Thymus (tissue), 11 donors: ENCODE results near the gene PURA. TPM values are rescaled to one million over a fixed set of nuclear protein-coding genes. Genes with fewer than 3 reads are reported as not detected.

Experiments used
- DNase-seq, 9 donors: peaks; one replicate each; pipeline ENCODE4 v3.0.0-alpha.2; 2013; ENCODE audit warnings: low spot score in 9 of 9, low read depth in 6 of 9, missing footprints in 1 of 9
- H3K27ac ChIP-seq, 2 donors: one replicate each; pipeline ENCODE4 v1.5.1; 2013; ENCODE audit warnings: control low read depth in 1 of 2, low read depth in 1 of 2, low read length in 1 of 2, mild to moderate bottlenecking in 1 of 2, moderate library complexity in 1 of 2
- H3K27me3 ChIP-seq, 2 donors: one replicate each; pipeline ENCODE4 v1.5.1; 2013; ENCODE audit warnings: low read length in 1 of 2; ENCODE audit not compliant: control insufficient read depth in 2 of 2, insufficient read depth in 1 of 2
- H3K36me3 ChIP-seq, 2 donors: one replicate each; pipeline ENCODE4 v1.5.1; 2013; ENCODE audit warnings: low read length in 1 of 2, mild to moderate bottlenecking in 1 of 2, moderate library complexity in 1 of 2; ENCODE audit not compliant: control insufficient read depth in 2 of 2, insufficient read depth in 2 of 2
- H3K4me1 ChIP-seq, 2 donors: one replicate each; pipeline ENCODE4 v1.5.1; 2013; ENCODE audit warnings: low read length in 2 of 2; ENCODE audit not compliant: control insufficient read depth in 2 of 2, insufficient read depth in 2 of 2
- H3K4me3 ChIP-seq, 2 donors: one replicate each; pipeline ENCODE4 v1.5.1; 2013; ENCODE audit warnings: low read length in 2 of 2, control low read depth in 1 of 2, mild to moderate bottlenecking in 1 of 2
- H3K9me3 ChIP-seq, 2 donors: one replicate each; pipeline ENCODE4 v1.5.1; 2013; ENCODE audit warnings: low read length in 1 of 2, mild to moderate bottlenecking in 1 of 2; ENCODE audit not compliant: control insufficient read depth in 2 of 2, insufficient read depth in 1 of 2
- WGBS: extraction: QIAGEN DNeasy Blood & Tissue Kit; methylation state at CpG from one replicate; pipeline ENCODE4 v1.1.7; 2013; 5-methylcytosine and 5-hydroxymethylcytosine counted together
- polyA plus RNA-seq: library from polyadenylated mRNA; stranded (reverse); fragments of 200-250 nt; gene quantifications from one replicate; pipeline ENCODE4 v1.2.3, GENCODE V29; 2013
- total RNA-seq: library from RNA; stranded (reverse); fragments of 120-200 nt; gene quantifications from one replicate; pipeline ENCODE4 v1.2.4, GENCODE V29; 2013
- donor health status: healthy.

The PURA gene
- total and polyA plus RNA-seq, 2 donors: 4.7 to 5.9 TPM

GRCh38 chr5:140106805-140107311, 7.1 kb upstream of the PURA start:
- H3K36me3 ChIP-seq: no peaks in the 10 kb centered on the region
- peaks cover 22 to 85% of the 10 kb centered on the region in 2 donors for H3K27me3 ChIP-seq
- WGBS: 58% methylated on average over 16 of the region's 16 CpGs
- DNase-seq: no peak
- peak overlapping the region; percentile 82 to 98 for H3K27ac ChIP-seq
- H3K4me1 ChIP-seq: peaks cover 16 to 20% of the 10 kb centered on the region in 2 donors
- peaks cover 0 to 7% of the 10 kb centered on the region in 2 donors for H3K9me3 ChIP-seq
- H3K4me3 ChIP-seq: peak overlapping the region; percentile 66 to 72

- H3K27me3 ChIP-seq: peaks cover 28 to 86% of the 10 kb centered on the region in 2 donors
- H3K4me1 ChIP-seq: peaks cover 17 to 24% of the 10 kb centered on the region in 2 donors
- H3K27ac ChIP-seq: peak overlapping the region; percentile 86 to 98
- peaks cover 0 to 7% of the 10 kb centered on the region in 2 donors for H3K9me3 ChIP-seq
- WGBS: under 1% methylated on average over 87 of the region's 88 CpGs
- peak; percentile 81 to 96 (median 88) for DNase-seq
- H3K36me3 ChIP-seq: no peaks in the 10 kb centered on the region
- peak overlapping the region; percentile 66 to 72 for H3K4me3 ChIP-seq
These were observed 6.4 kb upstream of the PURA start for GRCh38 chr5:140107312-140108092.

- Histone ChIP-seq H3K27ac (peak overlapping the region in 1 of 2 donors; percentile 98), H3K9me3 (peaks cover 0 to 7% of the 10 kb centered on the region in 2 donors), H3K36me3 (no peaks in the 10 kb centered on the region), H3K27me3 (peaks cover 35 to 90% of the 10 kb centered on the region in 2 donors), H3K4me1 (peaks cover 24 to 33% of the 10 kb centered on the region in 2 donors), H3K4me3 (peak overlapping the region; percentile 66 to 72)
- DNase-seq: peak in 2 of 9 donors; percentile 27 to 39
- 3% methylated on average over 52 of the region's 52 CpGs for WGBS
These were observed 5.6 kb upstream of the PURA start for GRCh38 chr5:140108093-140109017.

GRCh38 chr5:140109018-140109758, 4.7 kb upstream of the PURA start:
- H3K4me1 ChIP-seq: peaks cover 25 to 35% of the 10 kb centered on the region in 2 donors
- WGBS: 36% methylated on average over 24 of the region's 24 CpGs
- H3K4me3 ChIP-seq: peak overlapping the region in 1 of 2 donors; percentile 72

GRCh38 chr5:140109759-140110645, 3.9 kb upstream of the PURA start:
- H3K27ac ChIP-seq: no peak overlapping the region
- H3K4me1 ChIP-seq: peaks cover 25 to 40% of the 10 kb centered on the region in 2 donors

More at GRCh38 chr5:140109018-140109758, 4.7 kb upstream of the PURA start:
- H3K27me3 ChIP-seq: peaks cover 35 to 87% of the 10 kb centered on the region in 2 donors
- H3K9me3 ChIP-seq: peaks cover 0 to 7% of the 10 kb centered on the region in 2 donors
- H3K27ac ChIP-seq: no peak overlapping the region
- peak in 3 of 9 donors; percentile 30 to 56 (median 32) for DNase-seq
- H3K36me3 ChIP-seq: no peaks in the 10 kb centered on the region

GRCh38 chr5:140110646-140110957, 3.3 kb upstream of the PURA start:
- Histone ChIP-seq H3K4me1 (peaks cover 25 to 43% of the 10 kb centered on the region in 2 donors), H3K36me3 (no peaks in the 10 kb centered on the region), H3K27me3 (peaks cover 35 to 79% of the 10 kb centered on the region in 2 donors), H3K4me3 (no peak overlapping the region), H3K9me3 (peaks cover 0 to 11% of the 10 kb centered on the region in 2 donors), H3K27ac (no peak overlapping the region)
- no peak for DNase-seq
- 58% methylated on average over 1 of the region's 1 CpG for WGBS

More at GRCh38 chr5:140109759-140110645, 3.9 kb upstream of the PURA start:
- peak in 3 of 9 donors; percentile 30 to 58 (median 31) for DNase-seq
- Histone ChIP-seq H3K27me3 (peaks cover 35 to 85% of the 10 kb centered on the region in 2 donors), H3K9me3 (peaks cover 0 to 11% of the 10 kb centered on the region in 2 donors), H3K36me3 (no peaks in the 10 kb centered on the region), H3K4me3 (no peak overlapping the region)
- 62% methylated on average over 2 of the region's 2 CpGs for WGBS

GRCh38 chr5:140111011-140111858, 2.7 kb upstream of the PURA start:
- WGBS: 46% methylated on average over 18 of the region's 18 CpGs
- no peak overlapping the region for H3K27ac ChIP-seq
- DNase-seq: no peak

More at GRCh38 chr5:140111011-140111858, 2.7 kb upstream of the PURA start:
- Histone ChIP-seq H3K4me1 (peaks cover 25 to 43% of the 10 kb centered on the region in 2 donors), H3K4me3 (no peak overlapping the region), H3K27me3 (peaks cover 35 to 74% of the 10 kb centered on the region in 2 donors), H3K36me3 (no peaks in the 10 kb centered on the region), H3K9me3 (peaks cover 0 to 11% of the 10 kb centered on the region in 2 donors)
